ENCODE results near the gene TMEM234.
"Not testable (repeated sequence)": the region's sequence is repeated elsewhere in the genome, so short reads cannot be mapped to it uniquely, and the experiment has no call there.

The TMEM234 gene

DNA sequence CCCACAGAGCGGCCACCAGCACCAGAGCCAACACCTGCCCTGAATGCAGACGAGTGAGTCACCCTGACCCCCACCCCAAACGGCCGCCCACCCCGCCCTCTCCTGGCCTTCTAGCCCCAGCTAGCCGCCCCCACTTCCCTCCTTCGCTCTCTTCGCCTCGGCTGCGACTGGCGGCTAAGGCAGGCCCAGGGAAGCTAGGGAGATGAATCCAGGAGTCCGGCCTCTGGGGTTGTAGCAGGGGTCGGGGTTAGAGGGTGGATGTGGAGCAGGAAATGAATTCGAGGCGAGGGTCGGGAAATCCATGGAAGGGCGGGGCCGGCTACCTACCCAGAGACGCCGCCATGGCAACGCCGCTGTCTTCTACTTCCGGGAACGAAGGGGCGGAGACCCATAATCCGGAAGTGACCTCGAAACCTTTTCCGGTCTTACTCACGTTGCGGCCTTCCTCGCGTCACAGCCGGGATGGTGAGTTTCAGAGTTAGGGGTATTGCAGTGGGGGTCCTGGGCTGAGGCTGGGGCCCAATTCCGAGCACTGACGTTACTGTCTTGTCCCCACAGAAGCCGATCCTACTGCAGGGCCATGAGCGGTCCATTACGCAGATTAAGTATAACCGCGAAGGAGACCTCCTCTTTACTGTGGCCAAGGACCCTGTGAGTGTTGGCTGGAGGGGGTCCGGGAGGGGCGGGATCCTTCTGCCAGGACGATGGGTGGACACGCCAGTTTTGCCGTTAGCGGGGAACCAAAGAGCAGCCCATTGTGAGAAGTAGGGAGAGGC lies at the start of gene TMEM234, which contains the start of gene EIF3I:
TMEM234 (minus strand) TSS at position 374 of the 776 bp plus-strand sequence; CDS start at position 343, 31 bp downstream.
EIF3I (plus strand) TSS at position 428 of the 776 bp plus-strand sequence; CDS start at position 463, 35 bp downstream.
- DNase-seq, result peak; percentile 90

DNA sequence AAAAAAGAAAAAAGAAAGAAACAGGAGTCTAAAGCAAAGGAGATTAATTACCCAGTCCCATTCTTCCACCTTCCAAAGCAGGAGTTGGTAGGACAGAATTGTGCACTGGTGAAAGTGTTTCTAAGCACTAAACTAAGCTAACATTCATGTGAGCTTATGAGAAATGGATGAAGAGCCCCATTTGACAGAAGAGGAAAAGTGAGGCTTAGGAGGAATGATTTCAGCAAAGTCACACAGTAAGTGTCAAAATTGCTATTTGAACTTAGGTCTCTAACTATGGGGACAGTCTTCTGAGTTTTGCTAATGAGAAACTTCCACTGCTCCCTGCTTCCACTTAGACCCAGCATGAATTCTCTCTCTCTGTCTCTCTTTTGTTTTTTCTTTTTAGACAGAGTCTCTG lies 47.6 kb upstream of the TMEM234 start:
- no peak for DNase-seq

DNA sequence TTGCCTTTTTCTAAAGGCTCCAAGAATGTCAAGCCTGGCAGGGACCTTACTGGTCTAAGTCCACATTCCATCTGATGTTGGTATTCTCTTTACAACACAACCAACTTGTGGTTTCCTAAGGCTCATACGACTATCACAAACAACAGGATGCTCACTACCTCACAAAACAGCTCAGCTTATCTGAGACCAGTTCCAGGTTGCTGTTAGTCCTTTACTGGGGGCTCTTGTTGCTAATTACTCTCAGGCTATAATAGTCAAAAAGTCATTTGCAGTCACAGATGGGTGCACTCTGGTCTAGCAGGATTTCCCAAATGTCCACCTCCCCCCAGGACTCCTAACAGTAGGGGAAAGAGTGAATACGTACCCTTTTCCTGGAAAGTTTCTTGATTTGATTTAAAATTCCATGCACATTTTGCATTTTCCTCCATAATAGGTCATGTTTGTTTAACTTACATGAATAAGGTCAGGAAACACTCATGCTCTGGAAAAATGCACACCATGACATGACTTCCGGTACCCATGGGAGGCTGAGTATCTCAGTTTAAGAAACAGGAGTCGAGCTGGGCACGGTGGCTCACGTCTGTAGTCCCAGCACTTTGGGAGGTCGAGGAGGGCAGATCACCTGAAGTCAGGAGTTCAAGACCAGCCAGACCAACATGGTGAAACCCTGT lies 44.9 kb upstream of the TMEM234 start:
- no peak for DNase-seq

DNA sequence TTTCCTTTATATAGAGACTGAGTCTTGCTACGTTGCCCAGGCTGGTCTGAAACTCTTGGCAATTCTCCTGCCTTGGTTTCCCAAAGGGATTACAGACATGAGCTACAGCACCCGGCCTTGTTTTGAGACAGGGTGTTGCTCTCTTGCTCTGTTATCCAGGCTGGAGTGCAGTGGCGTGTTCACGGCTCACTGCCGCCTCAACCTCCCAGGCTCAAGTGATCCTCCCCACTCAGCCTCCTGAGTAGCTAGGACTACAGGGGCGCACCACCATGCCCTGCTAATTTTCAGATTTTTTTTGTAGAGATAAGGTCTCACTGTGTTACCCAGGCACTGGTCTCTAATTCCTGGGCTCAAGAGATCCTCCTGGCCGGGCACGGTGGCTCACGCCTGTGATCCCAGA lies 43.7 kb upstream of the TMEM234 start:
- DNase-seq, result no peak

DNA sequence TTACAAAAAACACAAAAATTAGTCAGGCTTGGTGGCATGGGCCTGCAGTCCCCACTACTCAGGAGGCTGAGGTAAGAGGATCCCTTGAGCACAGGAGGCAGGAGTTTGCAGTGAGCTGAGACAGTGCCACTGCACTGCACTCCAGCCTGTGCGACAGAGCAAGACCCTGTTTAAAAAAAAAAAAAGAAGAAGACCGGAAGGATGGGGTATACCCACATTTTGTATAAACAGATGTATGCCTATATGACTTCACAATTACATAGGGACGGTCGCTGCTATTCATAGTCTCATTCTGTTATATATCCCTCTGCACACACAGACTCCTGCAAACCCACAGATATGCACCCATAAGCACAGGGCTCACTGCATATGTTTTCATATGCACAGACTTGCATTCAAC lies 41.6 kb upstream of the TMEM234 start:
- no peak for DNase-seq

DNA sequence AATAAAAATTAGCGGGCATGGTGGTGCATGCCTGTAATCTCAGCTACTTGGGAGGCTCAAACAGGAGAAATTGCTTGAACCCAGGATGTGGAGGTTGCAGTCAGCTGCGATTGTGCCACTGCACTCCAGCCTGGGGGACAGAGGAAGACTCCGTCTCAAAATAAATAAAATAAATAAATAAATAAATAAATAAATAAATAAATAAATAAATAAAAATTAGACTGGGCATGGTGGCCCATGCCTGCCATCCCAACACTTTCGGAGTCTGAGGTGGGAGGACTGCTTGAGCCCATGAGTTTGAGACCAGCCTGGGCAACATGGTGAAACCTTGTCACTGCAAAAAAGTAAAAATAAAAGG lies 41.1 kb upstream of the TMEM234 start:
- DNase-seq, result not testable (repeated sequence)

GRCh38 chr1:32257227-32257508 lies 35.0 kb upstream of the TMEM234 start:
- DNase-seq, result no peak

DNA sequence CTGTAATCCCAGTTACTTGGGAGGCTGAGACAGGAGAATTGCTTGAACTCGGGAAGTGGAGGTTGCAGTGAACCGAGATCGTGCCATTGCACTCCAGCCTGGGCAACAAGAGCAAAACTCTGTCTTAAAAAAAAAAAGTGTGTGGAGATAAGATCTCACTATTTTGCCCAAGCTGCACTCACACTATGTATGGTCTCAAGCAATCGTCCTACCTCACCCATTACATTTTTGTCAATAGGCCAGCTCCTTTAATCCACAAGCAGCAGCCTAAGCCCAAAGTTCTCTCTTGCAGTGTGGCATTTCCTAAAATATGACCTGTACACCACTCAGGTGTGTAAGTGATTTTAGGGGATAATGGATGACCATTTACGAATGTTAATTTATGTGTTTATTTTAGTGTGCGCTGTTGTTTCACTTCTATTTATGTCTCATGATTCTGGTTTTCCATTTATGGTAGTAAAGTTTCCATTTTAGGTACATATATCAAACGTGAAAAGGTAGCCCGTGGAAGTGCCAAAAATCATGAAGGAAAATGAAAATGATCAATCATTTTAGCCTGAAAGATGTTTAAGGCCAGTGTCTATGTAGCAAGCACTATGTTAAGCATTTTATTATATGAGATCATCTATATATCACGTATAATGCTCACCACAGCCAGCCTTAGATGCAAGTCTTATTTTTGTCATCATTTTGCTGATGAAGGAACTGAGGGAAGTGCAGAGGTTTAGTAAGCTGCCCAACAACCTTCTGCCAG lies 34.5 kb upstream of the TMEM234 start:
- no peak for DNase-seq

DNA sequence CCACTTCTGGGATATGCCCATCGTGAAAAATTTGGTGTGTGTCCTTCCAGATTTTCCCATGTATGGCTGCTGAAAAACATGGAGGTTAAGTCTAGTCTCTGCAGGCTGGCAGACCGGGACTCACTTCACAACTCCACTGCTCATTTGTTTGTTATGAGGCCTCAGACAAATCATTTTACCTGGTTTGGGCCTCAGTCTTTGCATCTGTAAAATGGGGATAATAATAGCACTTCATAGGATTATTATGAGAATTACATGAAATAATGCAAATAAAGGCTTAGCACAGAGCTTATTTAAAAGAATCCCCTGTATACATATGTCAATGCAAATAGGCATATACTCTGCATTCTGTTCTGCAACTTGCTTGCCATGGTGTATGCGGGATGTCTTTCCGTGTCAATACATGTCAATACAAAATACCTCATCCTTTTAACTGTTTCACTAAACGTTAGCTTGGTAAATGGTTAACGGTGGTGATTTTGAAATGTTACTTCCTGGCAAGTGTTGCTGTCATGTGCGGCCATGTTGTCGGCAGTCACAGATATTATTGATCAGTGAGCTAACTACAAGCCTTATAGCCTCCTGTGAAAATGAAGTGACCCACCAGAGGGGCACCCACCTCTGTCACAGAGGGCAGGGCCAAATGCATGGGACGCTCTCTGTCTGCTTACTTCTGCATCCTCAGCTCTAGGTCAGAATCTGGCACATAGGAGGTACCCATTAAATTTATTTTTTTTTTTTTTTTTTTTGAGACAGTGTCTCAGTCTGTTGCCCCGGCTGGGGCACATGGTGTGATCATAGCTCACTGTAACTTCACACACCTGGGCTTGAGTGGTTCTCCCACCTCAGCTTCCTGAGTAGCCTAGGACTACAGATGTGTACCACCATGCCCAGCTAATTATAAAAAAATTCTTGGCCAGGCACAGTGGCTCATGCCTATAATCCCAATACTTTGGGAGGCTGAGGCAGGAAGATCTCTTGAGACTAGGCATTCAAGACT lies 33.2 kb upstream of the TMEM234 start:
- no peak for DNase-seq

DNA sequence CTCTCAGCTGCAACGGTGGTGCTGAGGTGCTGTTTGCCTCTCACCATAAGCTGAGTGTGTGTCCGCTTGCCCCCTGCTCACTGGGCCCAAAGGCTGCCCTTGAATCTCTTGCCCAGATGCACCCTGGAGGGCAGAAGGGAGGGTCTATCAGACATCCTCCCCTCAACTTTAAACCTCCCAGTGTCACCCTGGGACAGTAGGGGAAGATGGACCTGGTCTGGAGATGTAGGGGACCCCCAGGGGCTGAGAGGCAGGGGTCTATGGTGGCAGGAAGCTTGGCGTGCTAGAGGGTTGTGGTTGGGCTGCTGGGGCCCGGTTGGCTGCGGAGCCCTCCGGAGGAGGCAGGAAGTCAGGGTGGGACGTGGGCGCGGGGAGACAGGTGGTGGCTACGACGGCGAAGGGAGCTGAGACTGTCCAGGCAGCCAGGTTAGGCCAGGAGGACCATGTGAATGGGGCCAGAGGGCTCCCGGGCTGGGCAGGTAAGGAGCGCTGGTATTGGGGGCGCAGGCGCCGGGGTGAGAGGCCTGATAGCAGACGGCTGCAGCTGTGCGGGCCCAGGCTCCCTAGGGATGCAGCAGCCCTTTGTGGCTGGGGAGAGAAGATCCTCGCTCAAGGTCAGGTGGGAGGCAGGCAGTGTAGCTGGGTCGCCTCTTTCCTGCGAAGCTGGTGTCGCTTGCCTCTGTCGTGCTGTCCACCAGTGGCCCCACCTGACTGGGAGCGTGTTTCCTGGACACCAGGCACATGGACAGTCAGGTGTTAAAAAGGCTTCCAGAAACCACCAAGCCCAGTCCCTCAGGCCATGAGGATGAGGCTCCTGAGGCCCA lies 29.0 kb upstream of the TMEM234 start, which contains the start of gene LCK:
LCK (plus strand) TSS at position 373 of the 824 bp plus-strand sequence. CDS start 23,065 bp downstream, outside the sequence.
- no peak for DNase-seq

- no peak for DNase-seq
These were observed 27.8 kb upstream of the TMEM234 start for GRCh38 chr1:32249831-32250525.

DNA sequence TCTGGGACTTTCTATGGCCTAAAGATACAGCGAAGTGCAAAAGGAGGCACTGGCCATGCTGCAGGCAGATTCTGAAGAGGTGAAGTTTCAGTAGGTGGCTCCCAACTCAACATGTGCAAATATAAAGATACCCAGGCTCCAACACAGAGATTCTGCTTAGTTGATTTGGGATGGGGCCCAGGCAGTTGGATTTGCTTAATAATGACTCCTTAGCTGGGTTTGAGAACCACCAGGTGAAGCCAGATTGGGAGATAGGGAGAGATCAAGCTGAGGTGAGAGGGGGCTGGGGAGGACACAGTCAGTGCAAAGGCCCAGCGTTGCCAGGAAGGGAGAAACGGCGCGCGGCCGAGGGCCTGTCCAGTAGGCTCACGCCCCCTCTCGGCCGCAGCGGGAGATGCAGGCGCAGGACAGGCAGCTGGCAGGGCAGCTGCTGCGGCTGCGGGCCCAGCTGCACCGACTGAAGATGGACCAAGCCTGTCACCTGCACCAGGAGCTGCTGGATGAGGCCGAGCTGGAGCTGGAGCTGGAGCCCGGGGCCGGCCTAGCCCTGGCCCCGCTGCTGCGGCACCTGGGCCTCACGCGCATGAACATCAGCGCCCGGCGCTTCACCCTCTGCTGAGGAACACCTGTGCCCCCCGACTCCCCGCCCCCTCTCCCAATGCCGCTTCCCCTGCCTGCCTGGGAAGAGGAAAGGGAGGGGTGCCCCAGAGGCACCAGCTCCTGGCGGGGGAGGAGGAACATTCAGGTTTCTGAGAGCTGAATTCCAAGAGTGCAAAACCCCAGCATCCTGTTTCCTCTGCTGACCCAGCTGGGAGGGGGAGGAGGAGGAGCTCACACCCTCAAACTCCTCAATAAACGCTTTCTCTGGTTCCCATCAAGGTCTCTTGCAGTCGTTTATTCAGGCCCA lies 26.1 kb upstream of the TMEM234 start:
- DNase-seq, result peak; percentile 48

DNA sequence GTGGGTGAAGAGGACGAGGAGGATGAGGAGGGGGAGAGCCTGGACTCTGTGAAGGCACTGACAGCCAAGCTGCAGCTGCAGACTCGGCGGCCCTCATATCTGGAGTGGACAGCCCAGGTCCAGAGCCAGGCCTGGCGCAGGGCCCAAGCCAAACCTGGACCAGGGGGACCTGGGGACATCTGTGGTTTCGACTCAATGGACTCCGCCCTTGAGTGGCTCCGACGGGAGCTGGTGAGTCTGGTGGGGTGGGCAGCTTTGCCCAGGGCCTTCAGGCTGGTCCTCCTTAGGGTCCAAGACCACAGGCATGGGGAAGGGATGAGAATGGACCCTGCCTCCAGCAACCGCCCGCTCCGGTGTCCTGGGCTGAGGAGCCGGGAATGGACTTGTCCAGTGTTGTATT lies 25.3 kb upstream of the TMEM234 start:
- no peak for DNase-seq

GRCh38 chr1:32246888-32247273 lies 24.7 kb upstream of the TMEM234 start, which contains the start of gene FAM167B:
Gene FAM167B, plus strand, starts transcription at chr1:32247222. Its CDS starts 200 bp downstream, at chr1:32247422.
- no peak for DNase-seq

GRCh38 chr1:32242341-32242851 lies 20.2 kb upstream of the TMEM234 start:
- no peak for DNase-seq

DNA sequence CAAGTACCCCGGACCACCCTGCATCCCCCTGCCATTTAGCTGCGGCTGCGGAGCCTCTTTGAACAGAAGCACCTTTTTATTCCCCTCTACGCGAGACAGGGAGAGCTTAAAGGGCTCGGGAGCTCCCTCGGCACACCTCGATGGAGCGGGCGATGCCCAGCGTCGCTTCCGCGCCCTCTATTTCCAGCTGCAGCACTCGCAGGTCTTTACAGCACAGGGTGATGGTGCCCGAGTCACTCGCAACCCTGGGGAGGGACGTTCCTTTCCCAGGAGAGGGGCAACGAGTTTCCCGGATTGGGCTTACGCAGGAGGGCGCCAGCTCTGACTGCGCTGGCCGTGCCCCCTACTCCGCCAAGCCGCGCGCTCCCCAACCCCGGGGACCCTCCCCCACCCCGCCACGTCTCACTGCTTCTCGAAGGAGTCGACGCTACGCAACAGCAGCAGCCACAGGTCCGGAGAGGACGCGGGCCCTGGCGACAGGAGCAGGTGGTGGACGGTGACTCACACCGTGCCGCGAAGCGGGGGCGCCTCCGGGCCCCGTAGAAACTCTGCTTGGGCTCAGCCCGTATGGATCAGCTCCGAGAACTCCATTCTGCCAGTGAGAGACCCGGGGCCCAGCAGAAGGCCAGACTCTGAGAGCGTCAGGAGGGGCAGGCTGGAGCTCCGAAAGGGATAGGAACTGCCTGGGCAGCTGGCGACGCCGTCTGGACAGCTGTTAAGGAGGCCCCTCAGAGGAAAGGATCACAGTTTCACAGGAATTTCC lies 19.0 kb upstream of the TMEM234 start:
- peak; percentile 40 for DNase-seq

- peak; percentile 68 for DNase-seq
These were observed 18.2 kb upstream of the TMEM234 start for GRCh38 chr1:32240140-32240951.

DNA sequence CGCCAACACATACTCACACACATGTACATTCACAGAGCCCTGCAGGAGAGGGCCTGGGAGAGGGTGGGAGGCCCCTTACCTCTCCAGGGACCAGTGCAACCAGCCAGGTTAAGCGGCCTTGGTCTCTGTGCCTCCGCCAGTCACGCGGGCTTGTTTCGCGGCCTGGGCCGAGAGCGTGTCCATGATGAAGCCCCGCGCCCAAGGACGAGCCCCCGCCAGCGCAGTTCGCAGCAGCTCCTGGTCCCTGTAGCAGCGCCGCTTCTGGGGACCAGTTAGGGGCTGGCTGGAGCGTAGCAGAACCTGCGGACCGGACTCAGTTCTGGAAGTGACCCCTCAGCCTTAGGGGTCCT lies 17.6 kb upstream of the TMEM234 start:
- no peak for DNase-seq
